Measurements from ENCODE around the gene RNASEL.

Gene RNASEL

DNA sequence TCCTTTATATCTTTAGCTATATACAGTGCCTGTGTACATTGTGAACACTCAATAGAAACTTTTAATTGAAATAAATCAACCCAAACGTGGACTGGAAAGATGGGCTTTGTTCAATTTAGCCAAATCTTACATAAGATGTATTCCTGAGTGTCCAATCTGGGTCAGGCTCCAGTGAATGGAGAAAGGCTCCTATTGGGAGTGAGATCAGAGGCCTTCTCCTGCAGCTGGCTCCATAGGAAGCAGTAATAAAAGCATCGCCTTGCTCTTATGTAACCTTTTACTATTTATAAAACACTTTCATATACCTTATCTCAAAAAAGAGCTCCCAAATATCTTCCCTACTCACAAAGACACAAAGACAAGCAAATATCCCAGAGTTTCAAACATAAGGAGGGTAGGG, 40.0 kb upstream of the RNASEL start:
- ATAC-seq (replicated peaks), result no peak
- DNase-seq, result no peak
- Mint-ChIP-seq H3K27ac (peak overlapping the region; percentile 39 to 77), H3K27me3 (peaks cover 6 to 57% of the 10 kb centered on the region in 2 donors), H3K4me3 (peak overlapping the region in 1 of 2 donors; percentile 34), H3K4me1 (ENCODE audit: low read depth in 2 of 2) (peaks cover 16 to 17% of the 10 kb centered on the region in 2 donors), H3K36me3 (ENCODE audit: insufficient read depth) (peaks cover 7% of the 10 kb centered on the region), H3K9me3 (no peaks in the 10 kb centered on the region)

DNA sequence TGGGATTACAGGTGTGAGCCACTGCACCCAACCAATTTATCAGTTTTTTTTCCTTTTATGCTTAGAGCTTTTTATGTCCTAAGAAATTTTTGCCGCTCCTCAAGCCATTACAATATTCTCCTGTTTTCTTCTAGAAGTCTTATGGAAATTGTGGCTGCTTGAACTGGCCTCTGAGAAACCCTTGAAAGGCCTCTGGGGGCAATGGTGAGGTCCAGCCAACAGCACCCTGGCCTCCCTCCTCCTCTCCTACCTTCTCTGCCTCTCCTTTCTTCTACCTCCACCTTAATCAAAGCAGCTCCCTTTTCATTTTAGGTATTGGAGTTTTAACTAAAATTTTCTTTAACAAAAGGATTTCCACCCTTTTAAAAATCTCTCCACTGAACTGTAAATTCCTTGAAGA, 39.6 kb upstream of the RNASEL start:
- Mint-ChIP-seq H3K27me3 (peaks cover 1 to 53% of the 10 kb centered on the region in 2 donors), H3K4me1 (ENCODE audit: low read depth in 2 of 2) (peaks cover 16 to 17% of the 10 kb centered on the region in 2 donors), H3K27ac (peak overlapping the region in 1 of 2 donors; percentile 77), H3K4me3 (no peak overlapping the region), H3K9me3 (no peaks in the 10 kb centered on the region), H3K36me3 (ENCODE audit: insufficient read depth) (peaks cover 7% of the 10 kb centered on the region)
- ATAC-seq (replicated peaks) (no peak), DNase-seq (no peak)

- H3K27ac Mint-ChIP-seq, result no peak overlapping the region
- H3K36me3 Mint-ChIP-seq (ENCODE audit: insufficient read depth), result peaks cover 7% of the 10 kb centered on the region
- peaks cover 16 to 17% of the 10 kb centered on the region in 2 donors for H3K4me1 Mint-ChIP-seq (ENCODE audit: low read depth in 2 of 2)
Measured at GRCh38 chr1:182627622-182628021, 38.6 kb upstream of the RNASEL start.

GRCh38 chr1:182626527-182626926, 37.5 kb upstream of the RNASEL start:
- Mint-ChIP-seq H3K4me3 (no peak overlapping the region), H3K4me1 (ENCODE audit: low read depth in 2 of 2) (peaks cover 16% of the 10 kb centered on the region in 2 donors), H3K9me3 (no peaks in the 10 kb centered on the region), H3K27me3 (peaks cover 0 to 41% of the 10 kb centered on the region in 2 donors), H3K36me3 (ENCODE audit: insufficient read depth) (peaks cover 7% of the 10 kb centered on the region), H3K27ac (peak overlapping the region in 1 of 2 donors; percentile 20)
- ATAC-seq (replicated peaks) (no peak), DNase-seq (no peak)

More at GRCh38 chr1:182627622-182628021, 38.6 kb upstream of the RNASEL start:
- Mint-ChIP-seq H3K9me3 (no peaks in the 10 kb centered on the region), H3K27me3 (peaks cover 0 to 51% of the 10 kb centered on the region in 2 donors), H3K4me3 (no peak overlapping the region)
- DNase-seq (no peak), ATAC-seq (replicated peaks) (no peak)

DNA sequence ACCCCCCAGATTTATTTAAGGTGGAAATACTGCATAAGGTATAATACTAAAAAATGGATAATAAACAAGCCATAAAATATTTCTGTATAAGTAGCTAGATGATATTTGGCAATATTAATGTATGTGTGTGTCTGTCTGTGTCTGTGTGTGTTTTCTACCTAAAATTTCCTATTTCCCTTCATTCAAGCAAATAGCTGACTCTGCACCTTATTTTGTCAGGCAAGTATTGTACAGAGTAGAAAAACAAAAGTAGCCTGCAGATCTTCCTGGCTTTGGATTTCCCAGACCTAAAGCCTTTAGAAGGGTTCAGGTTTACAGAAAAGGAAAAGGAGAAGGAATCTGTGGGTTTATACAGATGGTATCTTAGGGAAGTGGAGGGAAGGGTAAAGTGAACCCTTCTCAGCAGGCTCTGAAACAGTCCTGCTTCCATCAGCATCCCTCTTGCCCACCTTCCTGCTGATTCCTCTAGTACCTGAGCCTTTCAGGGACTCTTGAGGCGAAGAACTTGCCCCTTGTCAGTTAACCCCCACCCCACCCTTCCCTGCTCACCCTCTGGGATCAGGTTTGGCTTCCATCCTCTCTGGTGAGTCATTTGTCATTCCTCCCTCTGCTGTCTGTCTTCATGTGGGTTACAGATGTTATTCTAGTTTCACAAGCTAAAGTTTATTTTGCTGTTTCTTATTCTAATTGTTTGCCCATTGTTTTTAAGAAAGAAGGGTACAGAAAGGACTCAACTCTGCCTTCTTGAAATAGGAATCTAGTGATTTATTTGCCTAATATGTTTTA, 36.9 kb upstream of the RNASEL start:
- Mint-ChIP-seq H3K27ac (peak overlapping the region in 1 of 2 donors; percentile 20), H3K36me3 (ENCODE audit: insufficient read depth) (peaks cover 6% of the 10 kb centered on the region), H3K27me3 (peaks cover 0 to 39% of the 10 kb centered on the region in 2 donors), H3K4me3 (no peak overlapping the region), H3K4me1 (ENCODE audit: low read depth in 2 of 2) (peaks cover 14 to 16% of the 10 kb centered on the region in 2 donors), H3K9me3 (peaks cover 0 to 4% of the 10 kb centered on the region in 2 donors)
- no peak for DNase-seq
- no peak for ATAC-seq (replicated peaks)

DNA sequence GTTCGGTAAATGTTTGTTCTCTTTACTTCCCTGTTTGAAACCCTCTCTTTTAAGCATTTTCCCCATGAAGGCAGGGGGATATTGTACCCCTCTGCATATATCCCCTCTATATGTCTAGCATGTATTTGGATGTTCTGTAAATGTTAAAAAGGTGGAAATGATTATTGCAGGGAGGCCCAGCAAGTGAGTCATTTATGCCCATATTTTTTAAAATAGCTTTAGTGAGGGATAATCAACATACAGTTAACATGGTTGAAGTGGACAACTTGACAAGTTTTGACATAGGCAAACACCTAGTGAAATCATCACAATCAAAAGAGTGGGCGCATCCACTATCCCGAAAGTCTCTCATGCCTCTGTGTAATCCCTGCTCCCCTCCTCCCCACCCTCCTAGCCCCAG, 36.0 kb upstream of the RNASEL start:
- DNase-seq (no peak), ATAC-seq (replicated peaks) (no peak)
- no peak overlapping the region for H3K4me3 Mint-ChIP-seq
- H3K9me3 Mint-ChIP-seq, result peaks cover 2 to 11% of the 10 kb centered on the region in 2 donors
- H3K36me3 Mint-ChIP-seq (ENCODE audit: insufficient read depth), result peaks cover 3% of the 10 kb centered on the region
- H3K27ac Mint-ChIP-seq, result no peak overlapping the region
- H3K4me1 Mint-ChIP-seq (ENCODE audit: low read depth in 2 of 2), result peaks cover 7 to 11% of the 10 kb centered on the region in 2 donors
- H3K27me3 Mint-ChIP-seq, result peaks cover 0 to 44% of the 10 kb centered on the region in 2 donors

- ATAC-seq (replicated peaks) (no peak), DNase-seq (no peak)
- Mint-ChIP-seq H3K9me3 (peaks cover 2 to 11% of the 10 kb centered on the region in 2 donors), H3K4me1 (ENCODE audit: low read depth in 2 of 2) (peaks cover 4 to 6% of the 10 kb centered on the region in 2 donors), H3K36me3 (ENCODE audit: insufficient read depth) (peaks cover 6% of the 10 kb centered on the region), H3K27me3 (peaks cover 1 to 45% of the 10 kb centered on the region in 2 donors), H3K4me3 (no peak overlapping the region), H3K27ac (no peak overlapping the region)
Measured at GRCh38 chr1:182624577-182624976, 35.5 kb upstream of the RNASEL start.

DNA sequence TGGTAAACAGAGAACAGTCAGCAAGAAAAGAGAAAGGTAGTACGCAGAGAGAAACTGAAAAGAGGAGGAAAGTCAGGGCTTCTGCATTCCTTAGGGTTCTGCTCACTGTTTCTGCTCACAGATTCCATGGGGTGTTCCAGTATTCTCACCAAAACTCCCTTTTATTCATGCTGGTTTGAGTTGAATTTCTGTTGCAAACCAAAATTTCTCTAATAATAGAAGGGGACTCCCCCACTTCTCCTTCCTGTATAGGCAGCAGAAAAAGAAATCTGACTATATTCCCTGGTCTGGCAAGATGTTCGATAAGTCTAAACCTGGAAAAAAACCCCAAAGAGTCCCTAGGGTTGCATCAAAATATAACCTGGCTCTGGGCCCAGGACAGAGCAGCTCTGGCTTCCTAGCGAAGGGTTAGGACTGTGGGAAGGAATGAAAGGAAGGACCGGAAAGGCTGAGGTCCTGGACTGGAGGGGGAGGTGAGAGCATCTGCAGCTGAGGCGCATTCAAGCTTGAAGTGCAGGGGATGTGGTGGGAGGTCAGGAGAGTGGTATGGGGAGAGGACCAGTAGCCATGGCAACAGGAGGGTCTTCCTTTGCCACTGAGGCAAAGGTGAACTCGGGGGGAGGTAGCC, 34.0 kb upstream of the RNASEL start:
- peaks cover 2 to 11% of the 10 kb centered on the region in 2 donors for H3K9me3 Mint-ChIP-seq
- H3K27ac Mint-ChIP-seq, result no peak overlapping the region
- H3K27me3 Mint-ChIP-seq, result peaks cover 14 to 50% of the 10 kb centered on the region in 2 donors
- H3K4me3 Mint-ChIP-seq, result no peak overlapping the region
- DNase-seq, result no peak
- H3K4me1 Mint-ChIP-seq (ENCODE audit: low read depth in 2 of 2), result no peaks in the 10 kb centered on the region
- peaks cover 9% of the 10 kb centered on the region for H3K36me3 Mint-ChIP-seq (ENCODE audit: insufficient read depth)
- no peak for ATAC-seq (replicated peaks)

GRCh38 chr1:182621906-182622305, 32.9 kb upstream of the RNASEL start:
- no peak overlapping the region for H3K4me3 Mint-ChIP-seq
- no peak overlapping the region for H3K27ac Mint-ChIP-seq
- H3K36me3 Mint-ChIP-seq (ENCODE audit: insufficient read depth), result peaks cover 10% of the 10 kb centered on the region
- DNase-seq (no peak), ATAC-seq (replicated peaks) (no peak)
- H3K9me3 Mint-ChIP-seq, result peaks cover 2 to 11% of the 10 kb centered on the region in 2 donors
- H3K4me1 Mint-ChIP-seq (ENCODE audit: low read depth in 2 of 2), result peaks cover 5 to 7% of the 10 kb centered on the region in 2 donors
- peaks cover 25 to 54% of the 10 kb centered on the region in 2 donors for H3K27me3 Mint-ChIP-seq

- ATAC-seq (replicated peaks) (no peak), DNase-seq (no peak)
- peaks cover 13 to 15% of the 10 kb centered on the region in 2 donors for H3K4me1 Mint-ChIP-seq (ENCODE audit: low read depth in 2 of 2)
- H3K4me3 Mint-ChIP-seq, result no peak overlapping the region
- peaks cover 18% of the 10 kb centered on the region for H3K36me3 Mint-ChIP-seq (ENCODE audit: insufficient read depth)
- peaks cover 2 to 11% of the 10 kb centered on the region in 2 donors for H3K9me3 Mint-ChIP-seq
- no peak overlapping the region for H3K27ac Mint-ChIP-seq
- peaks cover 29 to 56% of the 10 kb centered on the region in 2 donors for H3K27me3 Mint-ChIP-seq
Measured at GRCh38 chr1:182620924-182621585, 32.0 kb upstream of the RNASEL start.

DNA sequence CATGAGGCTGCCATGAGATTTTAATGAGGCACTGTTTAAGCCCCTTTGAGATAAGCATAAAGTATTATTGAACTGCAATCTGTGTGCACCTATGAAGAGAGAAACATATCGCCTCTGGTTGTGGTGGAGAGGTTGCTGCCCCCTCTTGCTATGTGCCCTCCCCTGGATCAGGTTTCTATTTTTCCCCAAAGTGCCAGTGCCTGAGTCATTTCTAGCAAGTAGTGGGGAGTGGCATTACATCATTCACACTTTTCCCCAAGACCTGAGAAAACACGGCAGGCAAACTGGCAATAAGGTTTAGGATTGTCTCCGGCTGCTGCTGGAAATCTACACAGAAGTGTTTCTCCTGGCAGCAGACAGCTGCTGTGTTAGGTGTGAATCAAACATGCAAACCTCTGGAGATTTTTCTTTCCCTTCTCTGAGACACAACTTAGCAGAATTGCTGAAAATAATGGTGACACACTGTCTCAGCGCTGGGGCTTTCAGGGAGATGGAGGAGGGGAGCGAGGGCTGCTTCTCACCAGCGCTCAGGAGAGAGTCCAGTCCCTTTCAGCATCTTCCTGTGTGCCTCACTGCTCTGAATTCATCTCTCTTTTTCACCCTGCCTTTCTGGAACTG, 28.8 kb upstream of the RNASEL start:
- Mint-ChIP-seq H3K4me3 (no peak overlapping the region), H3K27me3 (peaks cover 50 to 76% of the 10 kb centered on the region in 2 donors), H3K9me3 (peaks cover 2 to 11% of the 10 kb centered on the region in 2 donors), H3K4me1 (ENCODE audit: low read depth in 2 of 2) (peaks cover 31 to 35% of the 10 kb centered on the region in 2 donors), H3K36me3 (ENCODE audit: insufficient read depth) (peaks cover 36% of the 10 kb centered on the region), H3K27ac (no peak overlapping the region)
- DNase-seq, result no peak
- no peak for ATAC-seq (replicated peaks)

- Mint-ChIP-seq H3K27ac (peak overlapping the region; percentile 84 to 93), H3K9me3 (peaks cover 2 to 11% of the 10 kb centered on the region in 2 donors), H3K27me3 (peaks cover 56 to 82% of the 10 kb centered on the region in 2 donors), H3K4me1 (ENCODE audit: low read depth in 2 of 2) (peaks cover 31 to 35% of the 10 kb centered on the region in 2 donors), H3K4me3 (peak overlapping the region; percentile 70 to 77), H3K36me3 (ENCODE audit: insufficient read depth) (peaks cover 36% of the 10 kb centered on the region)
- ATAC-seq (replicated peaks) (no peak), DNase-seq (no peak)
Measured at GRCh38 chr1:182617014-182617429, 28.0 kb upstream of the RNASEL start.
